Stimulated activated CD4-positive, alpha-beta T cell treated with anti-CD3 and anti-CD28 coated beads, Interleukin-4, amount 100 ng/mL, for 4 hours (primary cell): Measurements from ENCODE around the gene TDRD9.
A peak's percentile ranks its signal among the peaks of the same experiment; 100 is the strongest.

ENCODE experiments used
- DNase-seq, 2 experiments: peaks; one replicate each; pipeline ENCODE4 v3.0.0-alpha.2; 2020

The TDRD9 gene

DNA sequence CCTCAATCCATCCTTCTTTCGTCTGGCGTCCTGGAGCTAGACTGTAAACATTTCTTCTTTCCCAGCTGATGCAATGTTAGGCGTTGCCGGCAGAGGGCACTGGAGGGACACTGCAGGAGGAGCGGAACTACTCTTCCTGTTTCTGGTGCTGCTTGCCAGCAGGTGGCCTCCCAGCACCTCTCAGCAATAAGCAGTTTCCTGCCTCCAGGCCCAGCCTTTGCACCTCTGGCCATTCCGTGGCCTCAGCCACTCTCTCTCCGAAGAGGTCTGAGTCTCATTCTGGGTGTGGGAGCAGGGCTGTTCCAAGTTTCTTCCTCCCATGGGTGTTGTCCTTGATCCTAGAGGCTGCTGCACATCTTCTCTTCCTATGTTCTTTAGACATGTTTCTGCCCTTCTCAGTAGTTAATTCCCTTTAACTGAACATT is 149.8 kb downstream of the TDRD9 start:
- DNase-seq: peak; percentile 78 to 79

GRCh38 chr14:104080376-104081260 is 152.4 kb downstream of the TDRD9 start:
- DNase-seq: no peak

DNA sequence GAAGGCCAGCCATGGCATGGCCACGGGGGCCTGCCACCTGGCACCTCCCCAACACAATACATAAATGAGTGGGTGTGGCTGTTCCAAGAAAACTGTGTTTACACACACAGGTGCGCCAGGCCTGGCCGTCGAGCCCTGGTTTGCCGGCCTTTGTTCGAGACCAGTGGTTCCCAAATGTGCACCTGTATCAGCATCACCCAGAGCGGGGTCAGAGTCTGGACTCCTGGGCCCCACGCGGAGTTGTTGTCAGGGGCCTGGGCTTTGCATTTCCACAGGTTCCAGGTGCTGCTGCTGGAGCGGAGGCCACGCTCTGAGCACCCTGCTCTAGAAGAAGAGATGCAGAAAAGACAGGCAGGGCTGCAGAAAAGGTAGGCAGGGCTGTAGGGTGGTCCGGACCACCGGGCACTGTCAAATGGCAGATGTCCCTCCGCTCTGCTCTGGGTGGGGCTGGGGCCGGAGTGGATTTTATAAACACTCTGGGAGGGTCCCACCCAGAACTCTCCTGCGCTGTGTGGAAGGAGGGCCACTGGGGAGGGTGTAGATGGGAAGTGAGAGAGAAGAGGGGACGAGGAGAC is 153.1 kb downstream of the TDRD9 start:
- DNase-seq: no peak

- DNase-seq: no peak
These were observed 153.8 kb downstream of the TDRD9 start for GRCh38 chr14:104081951-104082464.

- no peak for DNase-seq
These were observed 154.6 kb downstream of the TDRD9 start for GRCh38 chr14:104082807-104083206.

DNA sequence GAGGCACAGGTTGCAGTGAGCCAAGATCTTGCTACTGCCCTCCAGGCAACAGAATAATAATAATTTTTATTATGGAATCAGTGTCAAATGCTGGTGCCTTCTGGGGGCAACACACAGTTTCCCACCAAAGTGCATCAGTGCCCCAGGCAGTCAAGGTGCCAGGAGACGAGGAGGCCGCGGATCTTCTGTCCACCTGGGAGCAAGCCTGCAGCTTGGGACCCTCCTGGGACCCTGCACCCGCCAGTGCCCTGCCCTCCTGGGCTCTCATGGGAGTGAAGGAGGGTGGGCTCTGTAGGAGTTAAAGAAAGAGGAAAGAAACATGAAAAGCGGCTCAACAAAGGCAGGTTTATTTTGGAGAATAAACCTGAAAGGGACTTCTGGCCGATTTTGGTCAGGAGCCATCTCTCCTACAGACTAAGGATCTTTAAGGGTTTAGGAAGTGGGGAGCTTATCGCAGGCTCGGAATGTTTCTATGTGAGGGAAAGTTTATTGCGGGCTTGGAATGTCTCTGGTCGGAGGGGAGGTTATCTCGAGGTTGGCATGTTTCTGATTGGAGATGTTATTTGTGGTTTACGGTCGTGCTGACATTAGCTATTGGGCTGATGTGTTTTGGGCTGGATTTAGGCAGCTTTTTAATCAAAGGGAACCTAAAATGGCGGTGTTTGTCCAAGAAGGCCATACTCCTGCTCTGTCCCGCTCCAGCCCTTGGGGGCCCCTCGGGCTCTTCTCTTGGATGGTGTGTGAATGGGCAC is 156.2 kb downstream of the TDRD9 start:
- no peak for DNase-seq

DNA sequence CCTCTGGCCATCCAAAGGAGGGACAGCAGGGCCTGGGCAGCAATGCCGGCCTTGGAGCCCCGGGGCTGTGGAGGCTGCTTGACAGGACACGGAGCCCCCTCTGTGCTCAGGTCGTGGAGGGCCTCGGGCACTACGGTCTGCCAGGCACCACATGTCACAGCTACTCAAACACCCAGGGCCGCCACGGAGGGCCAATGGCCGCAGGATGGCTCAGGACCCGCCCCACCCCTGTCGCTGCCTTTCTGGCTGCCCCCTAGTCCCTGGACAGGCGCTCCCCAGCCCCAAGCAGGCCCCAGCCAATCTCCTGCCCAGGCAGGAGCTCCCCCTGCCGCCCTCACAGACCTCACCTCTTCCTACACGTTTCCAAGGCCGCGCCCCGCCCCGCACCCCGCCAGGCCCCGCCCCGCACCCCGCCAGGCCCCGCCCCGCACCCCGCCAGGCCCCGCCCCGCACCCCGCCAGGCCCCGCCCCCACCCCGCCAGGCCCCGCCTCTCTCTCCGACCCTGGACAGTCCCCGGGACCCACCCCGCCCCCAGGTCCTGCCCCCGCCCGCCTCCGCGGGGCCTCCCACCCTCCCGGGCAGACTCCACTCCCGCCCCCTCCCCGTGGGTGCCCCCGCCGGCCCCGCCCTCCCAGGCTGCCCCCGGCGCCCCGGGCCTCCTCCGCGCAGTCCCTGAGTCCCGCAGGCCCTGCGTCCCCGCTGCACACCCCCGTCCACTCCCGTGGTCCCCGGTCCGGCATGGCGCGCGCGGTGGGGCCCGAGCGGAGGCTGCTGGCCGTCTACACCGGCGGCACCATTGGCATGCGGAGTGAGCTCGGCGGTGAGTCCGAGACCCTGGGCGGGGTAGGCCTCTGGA is 157.0 kb downstream of the TDRD9 start, which contains the start of gene ASPG:
Gene ASPG (plus strand): TSS at position 669 of the 857 bp plus-strand sequence. CDS start 71 bp downstream, at position 740.
- DNase-seq: peak in 1 of 2 experiments; percentile 32

GRCh38 chr14:104085889-104086201 is 157.6 kb downstream of the TDRD9 start:
- DNase-seq: no peak

- DNase-seq: no peak
These were observed 158.0 kb downstream of the TDRD9 start for GRCh38 chr14:104086210-104086660.

GRCh38 chr14:104086661-104087461 is 158.6 kb downstream of the TDRD9 start:
- DNase-seq: no peak

DNA sequence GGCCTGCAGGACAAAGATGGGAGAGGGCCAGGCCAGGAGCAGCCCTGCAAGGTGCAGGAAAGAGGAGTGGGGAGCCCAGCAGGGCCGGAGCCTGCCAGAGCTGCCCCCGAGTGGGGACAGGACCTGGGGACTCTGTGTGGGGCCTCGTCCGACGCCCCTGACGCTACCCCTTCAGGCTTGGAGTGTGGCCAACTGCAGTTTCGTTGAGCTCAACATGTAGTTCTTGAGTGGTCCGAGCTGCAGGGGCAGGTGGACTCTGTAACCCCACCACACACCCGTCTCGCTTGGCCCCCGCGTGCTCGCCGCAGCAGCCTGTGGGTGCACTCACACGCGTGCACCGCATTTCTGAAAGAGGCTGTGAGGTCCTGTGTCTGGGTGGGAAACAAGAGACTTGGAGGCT is 159.2 kb downstream of the TDRD9 start:
- no peak for DNase-seq

GRCh38 chr14:104087981-104088850 is 160.0 kb downstream of the TDRD9 start:
- no peak for DNase-seq

- DNase-seq: no peak
These were observed 162.0 kb downstream of the TDRD9 start for GRCh38 chr14:104090071-104090748.

- DNase-seq: no peak
These were observed 163.0 kb downstream of the TDRD9 start for GRCh38 chr14:104091061-104091926.

DNA sequence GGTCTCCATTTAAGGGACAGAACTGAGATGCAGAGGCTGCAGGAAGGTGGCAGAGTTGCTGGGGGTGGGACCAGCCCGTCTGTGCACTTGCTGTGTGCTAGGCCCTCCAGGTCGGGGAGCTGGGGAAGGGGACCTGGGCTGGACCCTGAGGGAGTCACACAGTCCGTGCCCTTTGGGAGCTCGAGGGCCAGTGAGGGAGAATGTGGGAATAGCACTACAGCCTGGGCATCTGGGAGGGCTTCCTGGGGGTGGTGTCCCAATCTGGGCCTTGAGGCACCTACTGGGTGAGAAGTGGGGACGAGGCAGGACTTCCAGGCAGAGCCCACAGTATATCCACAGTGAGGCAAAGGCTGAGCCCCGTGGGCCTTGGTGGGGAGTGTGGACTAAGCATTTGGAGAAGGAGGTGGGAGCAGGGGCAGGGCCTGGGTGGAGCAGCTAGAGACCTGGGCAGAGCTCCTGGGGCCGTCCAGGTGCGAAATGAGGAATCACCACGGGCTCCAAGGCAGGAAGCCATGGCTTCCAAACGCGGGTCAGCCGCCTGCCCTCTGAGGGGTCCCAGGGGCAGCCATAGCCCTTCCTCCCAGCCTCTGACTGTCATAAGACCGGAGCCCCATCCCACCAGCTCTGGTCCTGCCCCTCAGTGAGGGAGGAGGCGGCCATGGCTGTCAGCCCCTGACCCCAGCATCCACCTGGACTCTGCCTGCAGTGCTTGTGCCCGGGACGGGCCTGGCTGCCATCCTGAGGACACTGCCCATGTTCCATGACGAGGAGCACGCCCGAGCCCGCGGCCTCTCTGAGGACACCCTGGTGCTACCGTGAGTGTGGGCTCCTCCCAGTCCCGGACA is 163.9 kb downstream of the TDRD9 start:
- DNase-seq: no peak

DNA sequence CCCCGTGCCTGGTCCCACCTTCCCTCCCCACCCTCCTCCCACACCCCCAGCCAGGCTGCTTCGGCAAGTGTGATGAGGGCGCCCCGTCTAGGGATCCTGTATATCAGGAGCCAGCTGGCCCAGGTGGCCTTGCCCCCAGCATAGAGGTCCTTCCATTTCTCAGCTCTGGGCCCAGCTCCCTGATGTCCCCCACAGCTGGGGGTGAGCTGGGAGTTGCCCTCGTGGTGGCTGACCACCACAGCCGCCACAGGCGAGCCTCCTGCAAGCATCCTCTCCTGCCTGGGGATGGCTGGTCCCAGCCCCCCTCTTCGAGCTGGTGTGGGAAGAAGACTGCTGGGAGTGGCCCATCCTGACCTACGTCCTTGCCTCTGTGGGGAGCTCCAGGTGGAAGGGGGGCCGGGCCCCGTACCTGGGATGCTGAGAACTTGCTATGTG is 164.7 kb downstream of the TDRD9 start:
- DNase-seq: no peak

GRCh38 chr14:104093366-104094055 is 165.3 kb downstream of the TDRD9 start:
- no peak for DNase-seq
